Activated T-helper 9 cell treated with anti-CD3 and anti-CD28 coated beads, Interleukin-2, amount 50 U/mL, for 16 hours (primary cell): ENCODE measurements around the gene CNN1.

Experiments
- DNase-seq: peaks from one replicate; pipeline ENCODE4 v3.0.0-alpha.2; 2020; ENCODE audit warnings: low read depth

The CNN1 gene

GRCh38 chr19:11538232-11539036, at the start of gene CNN1:
CNN1 (plus strand) TSS chr19:11538851; CDS start chr19:11538928, 77 bp downstream.
- DNase-seq = no peak

- DNase-seq = no peak
Measured at GRCh38 chr19:11489378-11489777, 49.3 kb upstream of the CNN1 start.

- no peak for DNase-seq
Measured at GRCh38 chr19:11494634-11495285, 43.9 kb upstream of the CNN1 start.

GRCh38 chr19:11495481-11495880, 43.2 kb upstream of the CNN1 start:
- DNase-seq = no peak

- no peak for DNase-seq
Measured at GRCh38 chr19:11495885-11496284, 42.8 kb upstream of the CNN1 start.

GRCh38 chr19:11496391-11497163, 42.1 kb upstream of the CNN1 start:
- peak; percentile 52 for DNase-seq

GRCh38 chr19:11499220-11499726, 39.4 kb upstream of the CNN1 start:
- DNase-seq = no peak

GRCh38 chr19:11499890-11500420, 38.7 kb upstream of the CNN1 start:
- no peak for DNase-seq

- DNase-seq = no peak
Measured at GRCh38 chr19:11504502-11505031, 34.1 kb upstream of the CNN1 start.

GRCh38 chr19:11505032-11505503, 33.6 kb upstream of the CNN1 start:
- peak; percentile 93 for DNase-seq

- peak; percentile 90 for DNase-seq
Measured at GRCh38 chr19:11505504-11506100, 33.0 kb upstream of the CNN1 start, which contains the start of gene ZNF653. ZNF653 (minus strand) TSS chr19:11505839; CDS start chr19:11505786, 53 bp downstream.

GRCh38 chr19:11506101-11506555, 32.5 kb upstream of the CNN1 start:
- no peak for DNase-seq

GRCh38 chr19:11506967-11507366, 31.7 kb upstream of the CNN1 start:
- DNase-seq = no peak

- no peak for DNase-seq
Measured at GRCh38 chr19:11507370-11508078, 31.1 kb upstream of the CNN1 start.

GRCh38 chr19:11510444-11510843, 28.2 kb upstream of the CNN1 start:
- no peak for DNase-seq

GRCh38 chr19:11513946-11514345, 24.7 kb upstream of the CNN1 start:
- no peak for DNase-seq

- DNase-seq = no peak
Measured at GRCh38 chr19:11519138-11519537, 19.5 kb upstream of the CNN1 start.

- peak; percentile 87 for DNase-seq
Measured at GRCh38 chr19:11528551-11529341, 9.9 kb upstream of the CNN1 start, which contains the start of gene ECSIT. ECSIT (minus strand) TSS chr19:11529134; CDS start chr19:11519170, 9,964 bp downstream.

GRCh38 chr19:11530432-11530831, 8.2 kb upstream of the CNN1 start:
- DNase-seq = no peak

- DNase-seq = no peak
Measured at GRCh38 chr19:11534538-11534937, 4.1 kb upstream of the CNN1 start.
